ENCODE measurements around the gene POPDC2. TPM values are rescaled to one million over a fixed set of nuclear protein-coding genes. Genes with fewer than 3 reads are reported as not detected.
A peak's percentile ranks its signal among the peaks of the same experiment; 100 is the strongest.
"Not testable (repeated sequence)": the region's sequence is repeated elsewhere in the genome, so short reads cannot be mapped to it uniquely, and the experiment has no call there.

Gene POPDC2
- total and polyA plus RNA-seq, 9 donors: 8.6 to 30.2 (median 13.6) TPM

- Histone ChIP-seq H3K4me3 (ENCODE audit: low read length) (no peak overlapping the region), H3K4me1 (ENCODE audit: control insufficient read depth, insufficient read depth, low read length) (peaks cover 16% of the 10 kb centered on the region), H3K27me3 (ENCODE audit: control insufficient read depth, insufficient read depth, low read length) (no peaks in the 10 kb centered on the region), H3K9me3 (replicated peaks; ENCODE audit: control insufficient read depth, low read depth, low read length) (no peaks in the 10 kb centered on the region), H3K36me3 (ENCODE audit: control insufficient read depth, insufficient read depth, low read length) (no peaks in the 10 kb centered on the region), H3K27ac (ENCODE audit: low read length) (no peak overlapping the region)
- 69% methylated on average over 2 of the region's 6 CpGs for WGBS (ENCODE audit: insufficient coverage)
- no peak for DNase-seq
Measured at GRCh38 chr3:119599558-119600174, 60.7 kb downstream of the POPDC2 start.

- Histone ChIP-seq H3K36me3 (ENCODE audit: control insufficient read depth, insufficient read depth, low read length) (no peaks in the 10 kb centered on the region), H3K4me3 (ENCODE audit: low read length) (no peak overlapping the region), H3K27me3 (ENCODE audit: control insufficient read depth, insufficient read depth, low read length) (no peaks in the 10 kb centered on the region), H3K27ac (ENCODE audit: low read length) (no peak overlapping the region), H3K9me3 (replicated peaks; ENCODE audit: control insufficient read depth, low read depth, low read length) (no peaks in the 10 kb centered on the region), H3K4me1 (ENCODE audit: control insufficient read depth, insufficient read depth, low read length) (peaks cover 16% of the 10 kb centered on the region)
- 80% methylated on average over 1 of the region's 1 CpG for WGBS (ENCODE audit: insufficient coverage)
- DNase-seq: no peak
Measured at GRCh38 chr3:119598410-119599098, 61.8 kb downstream of the POPDC2 start.

- Histone ChIP-seq H3K27ac (ENCODE audit: low read length) (no peak within 1 kb of the TSS), H3K36me3 (ENCODE audit: control insufficient read depth, insufficient read depth, low read length) (no peaks in the 10 kb centered on the region), H3K4me3 (ENCODE audit: low read length) (no peak within 1 kb of the TSS), H3K27me3 (ENCODE audit: control insufficient read depth, insufficient read depth, low read length) (no peaks in the 10 kb centered on the region), H3K9me3 (replicated peaks; ENCODE audit: control insufficient read depth, low read depth, low read length) (no peaks in the 10 kb centered on the region), H3K4me1 (ENCODE audit: control insufficient read depth, insufficient read depth, low read length) (peaks cover 16% of the 10 kb centered on the region)
- WGBS (ENCODE audit: insufficient coverage): no CpG with 5 or more reads among the region's 7 CpGs
- no peak for DNase-seq
Measured at GRCh38 chr3:119597548-119598288, 62.7 kb downstream of the POPDC2 start, which contains the start of gene PLA1A. Gene PLA1A (plus strand): TSS chr3:119597885. CDS start chr3:119597914, 29 bp downstream.

GRCh38 chr3:119596398-119596797 is 64.0 kb downstream of the POPDC2 start:
- WGBS (ENCODE audit: insufficient coverage): 68% methylated on average over 4 of the region's 6 CpGs
- Histone ChIP-seq H3K4me1 (ENCODE audit: control insufficient read depth, insufficient read depth, low read length) (peaks cover 16% of the 10 kb centered on the region), H3K27ac (ENCODE audit: low read length) (peak overlapping the region; percentile 31), H3K36me3 (ENCODE audit: control insufficient read depth, insufficient read depth, low read length) (no peaks in the 10 kb centered on the region), H3K9me3 (replicated peaks; ENCODE audit: control insufficient read depth, low read depth, low read length) (no peaks in the 10 kb centered on the region), H3K27me3 (ENCODE audit: control insufficient read depth, insufficient read depth, low read length) (no peaks in the 10 kb centered on the region), H3K4me3 (ENCODE audit: low read length) (no peak overlapping the region)
- DNase-seq: no peak

GRCh38 chr3:119595639-119596334 is 64.6 kb downstream of the POPDC2 start:
- Histone ChIP-seq H3K27me3 (ENCODE audit: control insufficient read depth, insufficient read depth, low read length) (no peaks in the 10 kb centered on the region), H3K9me3 (replicated peaks; ENCODE audit: control insufficient read depth, low read depth, low read length) (peaks cover 1% of the 10 kb centered on the region), H3K4me1 (ENCODE audit: control insufficient read depth, insufficient read depth, low read length) (peaks cover 16% of the 10 kb centered on the region), H3K4me3 (ENCODE audit: low read length) (no peak overlapping the region), H3K36me3 (ENCODE audit: control insufficient read depth, insufficient read depth, low read length) (no peaks in the 10 kb centered on the region), H3K27ac (ENCODE audit: low read length) (peak overlapping the region; percentile 31)
- 43% methylated on average over 6 of the region's 7 CpGs for WGBS (ENCODE audit: insufficient coverage)
- DNase-seq: peak; percentile 42

DNA sequence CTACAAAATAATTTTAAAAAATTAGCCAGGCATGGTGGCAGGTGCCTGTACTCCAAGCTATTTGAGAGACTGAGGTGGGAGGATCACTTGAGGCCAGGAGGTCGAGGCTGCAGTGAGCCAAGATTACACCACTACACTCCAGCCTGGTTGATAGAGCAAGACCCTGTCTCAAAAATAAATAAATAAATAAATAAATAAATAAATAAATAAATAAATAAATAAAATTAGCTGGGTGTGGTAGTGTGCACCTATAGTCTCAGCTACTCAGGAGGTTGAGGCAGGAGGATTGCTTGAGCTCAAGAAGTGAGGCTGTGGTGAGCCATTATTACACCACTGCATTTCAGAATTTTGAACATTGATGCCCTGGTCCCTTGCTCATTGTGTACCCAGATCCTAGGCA is 65.5 kb downstream of the POPDC2 start:
- no CpG with 5 or more reads among the region's 1 CpG for WGBS (ENCODE audit: insufficient coverage)
- H3K4me3 ChIP-seq (ENCODE audit: low read length); H3K27ac ChIP-seq (ENCODE audit: low read length); H3K36me3 ChIP-seq (ENCODE audit: control insufficient read depth, insufficient read depth, low read length); H3K9me3 ChIP-seq (replicated peaks; ENCODE audit: control insufficient read depth, low read depth, low read length); H3K27me3 ChIP-seq (ENCODE audit: control insufficient read depth, insufficient read depth, low read length); DNase-seq: not testable (repeated sequence)
- H3K4me1 ChIP-seq (ENCODE audit: control insufficient read depth, insufficient read depth, low read length): peaks cover 16% of the 10 kb centered on the region

DNA sequence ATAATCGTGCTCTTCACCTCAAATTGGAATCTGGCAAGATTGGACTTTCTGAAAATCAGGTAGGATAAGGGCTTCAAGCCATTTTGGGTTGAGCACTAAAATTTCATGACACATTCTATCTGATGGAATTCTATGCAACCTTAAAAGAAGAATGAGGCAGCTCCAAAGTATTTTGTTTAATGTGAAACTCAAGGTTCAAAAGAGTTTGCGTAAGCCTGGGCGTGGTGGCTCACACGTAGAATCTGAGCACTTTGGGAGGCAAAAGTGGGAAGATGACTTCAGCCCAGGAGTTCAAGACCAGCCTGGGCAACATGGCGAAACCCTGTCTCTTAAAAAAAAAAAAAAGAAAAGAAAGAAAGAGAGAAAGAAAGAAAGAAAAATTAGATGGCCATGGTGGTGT is 66.3 kb downstream of the POPDC2 start:
- Histone ChIP-seq H3K4me1 (ENCODE audit: control insufficient read depth, insufficient read depth, low read length) (peaks cover 16% of the 10 kb centered on the region), H3K9me3 (replicated peaks; ENCODE audit: control insufficient read depth, low read depth, low read length) (peaks cover 7% of the 10 kb centered on the region)
- 94% methylated on average over 3 of the region's 5 CpGs for WGBS (ENCODE audit: insufficient coverage)

DNA sequence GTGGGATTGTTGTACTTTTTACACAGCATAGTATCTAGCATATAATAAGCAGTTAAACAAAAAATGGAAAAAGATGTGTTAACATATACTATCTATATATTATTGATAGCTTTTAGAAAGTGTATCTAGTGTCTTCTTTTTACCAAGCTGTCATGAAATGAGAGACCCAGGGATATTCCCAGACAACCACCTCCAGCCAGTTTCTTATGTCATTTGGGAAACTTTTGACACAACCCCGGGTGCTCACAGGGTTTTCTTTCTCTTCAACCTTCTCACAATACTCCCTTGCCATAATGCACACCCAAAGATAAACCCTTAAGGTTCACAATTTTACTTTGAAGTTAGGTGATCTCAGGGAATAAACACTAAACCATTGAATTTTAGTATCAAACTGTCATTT is 67.5 kb downstream of the POPDC2 start:
- Histone ChIP-seq H3K27me3 (ENCODE audit: control insufficient read depth, insufficient read depth, low read length) (no peaks in the 10 kb centered on the region), H3K36me3 (ENCODE audit: control insufficient read depth, insufficient read depth, low read length) (no peaks in the 10 kb centered on the region), H3K9me3 (replicated peaks; ENCODE audit: control insufficient read depth, low read depth, low read length) (peaks cover 7% of the 10 kb centered on the region), H3K4me1 (ENCODE audit: control insufficient read depth, insufficient read depth, low read length) (peaks cover 16% of the 10 kb centered on the region), H3K4me3 (ENCODE audit: low read length) (no peak overlapping the region), H3K27ac (ENCODE audit: low read length) (no peak overlapping the region)
- DNase-seq: no peak
- 100% methylated on average over 1 of the region's 1 CpG for WGBS (ENCODE audit: insufficient coverage)

More for the DNA sequence above, 66.3 kb downstream of the POPDC2 start:
- no peak for DNase-seq
- Histone ChIP-seq H3K4me3 (ENCODE audit: low read length) (no peak overlapping the region), H3K27ac (ENCODE audit: low read length) (no peak overlapping the region), H3K27me3 (ENCODE audit: control insufficient read depth, insufficient read depth, low read length) (no peaks in the 10 kb centered on the region), H3K36me3 (ENCODE audit: control insufficient read depth, insufficient read depth, low read length) (no peaks in the 10 kb centered on the region)

Measured in muscle of leg (tissue), 11 donors.